HG03457 (cell line): Measurements from ENCODE around the gene CEP97.
"Not testable (repeated sequence)": the region's sequence is repeated elsewhere in the genome, so short reads cannot be mapped to it uniquely, and the experiment has no call there.

Source experiments
- ATAC-seq: cut with Tn5 transposase; IDR thresholded peaks from one replicate; pipeline ENCODE4 v1.9.1; 2021; ENCODE audit warnings: moderate number of reproducible peaks; ENCODE audit not compliant: unreplicated experiment

Gene CEP97

DNA sequence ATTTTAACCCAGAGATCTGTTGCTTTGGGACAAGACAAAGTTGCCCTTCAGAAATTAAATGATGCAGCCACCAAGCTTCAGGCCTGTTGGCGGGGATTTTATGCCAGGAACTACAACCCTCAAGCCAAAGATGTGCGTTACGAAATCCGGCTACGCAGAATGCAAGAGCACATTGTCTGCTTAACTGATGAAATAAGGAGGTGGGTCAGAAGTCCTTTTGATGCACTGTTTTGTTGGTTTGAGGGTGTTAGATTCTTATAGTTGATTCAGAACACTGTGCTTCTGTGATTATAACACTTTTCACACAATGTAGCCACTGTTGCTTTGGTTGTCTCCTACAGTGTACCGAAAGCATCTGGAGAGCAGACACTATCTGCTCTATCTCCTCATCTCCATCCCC lies 33.8 kb downstream of the CEP97 start:
- ATAC-seq: no peak

DNA sequence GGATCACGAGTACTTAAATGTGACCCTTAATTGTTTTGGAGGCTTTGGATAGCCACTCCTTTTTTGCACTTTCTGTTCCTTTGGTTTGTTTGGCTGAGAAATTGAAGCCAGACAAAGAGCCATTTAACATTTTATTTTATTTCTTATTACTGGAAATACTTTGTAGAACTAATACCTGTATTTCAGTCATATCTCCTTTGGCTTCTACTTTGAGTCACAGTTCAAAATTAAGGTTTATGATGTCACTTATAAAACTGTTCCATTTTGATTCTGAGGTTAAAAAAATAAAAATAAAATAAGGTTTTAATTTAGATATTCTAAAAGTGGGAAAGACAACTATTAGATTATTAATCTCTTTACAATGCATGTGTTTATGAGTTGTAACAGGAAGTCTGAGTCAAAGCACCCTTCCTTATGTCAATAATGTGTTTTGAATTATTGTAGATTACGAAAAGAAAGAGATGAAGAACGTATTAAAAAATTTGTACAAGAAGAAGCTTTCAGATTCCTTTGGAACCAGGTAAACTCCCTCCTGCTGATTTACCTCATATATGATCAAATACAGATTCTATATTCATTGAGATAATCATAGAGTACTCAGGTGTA lies 37.7 kb downstream of the CEP97 start:
- no peak for ATAC-seq

DNA sequence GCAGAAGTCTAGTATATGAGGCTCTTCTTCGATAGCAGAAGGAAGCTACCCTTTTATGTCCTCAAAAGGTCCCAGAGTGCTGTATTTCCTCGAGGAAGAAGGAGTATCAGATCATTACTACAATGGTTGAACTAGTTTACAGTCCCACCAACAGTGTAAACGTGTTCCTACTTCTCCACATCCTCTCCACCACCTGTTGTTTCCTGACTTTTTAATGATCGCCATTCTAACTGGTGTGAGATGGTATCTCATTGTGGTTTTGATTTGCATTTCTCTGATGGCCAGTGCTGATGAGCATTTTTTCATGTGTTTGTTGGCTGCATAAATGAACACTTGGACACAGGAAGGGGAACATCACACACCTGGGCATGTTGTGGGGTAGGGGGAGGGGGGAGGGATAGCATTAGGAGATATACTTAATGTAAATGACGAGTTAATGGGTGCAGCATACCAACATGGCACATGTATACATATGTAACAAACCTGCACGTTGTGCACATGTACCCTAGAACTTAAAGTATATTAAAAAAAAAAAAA lies 53.4 kb downstream of the CEP97 start:
- not testable (repeated sequence) for ATAC-seq

DNA sequence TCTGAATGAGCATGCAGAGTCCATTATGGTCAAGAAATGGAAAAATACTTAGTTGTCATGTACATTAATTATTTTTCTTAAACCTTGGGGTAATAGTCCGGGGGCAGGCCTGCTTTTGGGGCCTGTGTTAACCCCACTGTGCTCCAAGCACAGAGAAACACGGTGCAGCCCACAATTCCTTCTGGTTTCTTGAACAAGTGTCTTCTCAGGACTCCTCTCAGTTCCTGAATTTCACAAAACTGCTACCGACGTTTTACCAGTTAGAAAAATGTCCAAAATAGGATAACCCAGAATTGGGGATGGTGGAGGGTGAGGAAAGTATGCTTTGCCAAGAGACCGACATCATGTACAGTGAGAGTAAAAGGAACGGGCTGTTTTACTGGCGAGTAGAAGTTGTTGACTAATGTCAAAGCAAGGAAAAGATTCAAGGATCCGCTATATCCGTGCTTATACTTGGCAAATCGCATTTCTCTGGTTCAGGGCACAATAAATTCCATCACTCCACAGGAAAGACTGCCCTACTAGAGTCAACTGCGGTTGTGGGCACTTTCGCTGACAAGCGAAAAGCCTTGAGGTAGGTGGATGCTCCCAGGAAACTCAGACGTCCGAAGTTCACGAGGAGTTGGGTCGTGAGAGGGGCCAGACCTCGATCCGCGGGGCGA lies 54.1 kb downstream of the CEP97 start:
- ATAC-seq: no peak

DNA sequence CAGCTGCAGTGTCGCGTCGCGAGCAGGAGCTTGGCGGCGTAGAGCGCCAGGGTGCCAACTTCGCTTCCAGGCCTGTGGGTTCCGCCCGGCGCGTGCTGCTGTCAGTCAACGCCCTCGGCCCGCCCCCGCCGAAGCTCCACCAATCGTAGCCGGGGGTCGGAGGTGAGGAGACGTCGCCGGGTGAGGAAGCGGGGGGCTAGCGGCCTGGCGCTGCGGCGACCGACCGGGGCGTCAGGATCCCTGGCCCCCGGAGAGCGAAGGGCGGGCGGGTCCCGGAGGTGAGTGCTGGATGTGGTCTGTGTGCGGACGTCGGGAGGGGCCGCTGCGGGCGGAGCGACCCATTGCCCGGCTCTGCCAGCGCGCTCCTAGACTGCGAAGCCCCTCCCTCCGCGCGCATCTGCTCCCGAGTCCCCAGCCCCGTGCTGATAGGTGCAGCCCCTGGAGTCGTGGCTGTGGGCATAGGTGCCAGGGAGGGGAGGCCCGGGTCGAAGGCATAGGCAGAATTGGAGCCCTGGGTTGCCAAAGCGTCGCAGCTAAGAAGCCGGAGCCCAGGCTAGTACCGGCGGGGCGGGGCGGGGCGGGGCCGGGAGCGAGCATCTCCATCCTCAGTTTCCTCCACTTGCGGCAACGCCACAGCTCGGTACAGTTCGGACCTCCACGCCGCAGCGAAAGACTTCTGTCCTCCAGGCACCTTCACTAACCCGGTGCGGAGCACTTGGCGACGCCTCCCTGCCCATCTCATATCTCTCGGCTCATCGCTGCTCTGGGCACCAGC lies 54.8 kb downstream of the CEP97 start, which contains the start of gene NXPE3:
Gene NXPE3 (plus strand): TSS at position 165 of the 775 bp plus-strand sequence. CDS start 6,386 bp downstream, outside the sequence.
- peak; percentile 95 for ATAC-seq

DNA sequence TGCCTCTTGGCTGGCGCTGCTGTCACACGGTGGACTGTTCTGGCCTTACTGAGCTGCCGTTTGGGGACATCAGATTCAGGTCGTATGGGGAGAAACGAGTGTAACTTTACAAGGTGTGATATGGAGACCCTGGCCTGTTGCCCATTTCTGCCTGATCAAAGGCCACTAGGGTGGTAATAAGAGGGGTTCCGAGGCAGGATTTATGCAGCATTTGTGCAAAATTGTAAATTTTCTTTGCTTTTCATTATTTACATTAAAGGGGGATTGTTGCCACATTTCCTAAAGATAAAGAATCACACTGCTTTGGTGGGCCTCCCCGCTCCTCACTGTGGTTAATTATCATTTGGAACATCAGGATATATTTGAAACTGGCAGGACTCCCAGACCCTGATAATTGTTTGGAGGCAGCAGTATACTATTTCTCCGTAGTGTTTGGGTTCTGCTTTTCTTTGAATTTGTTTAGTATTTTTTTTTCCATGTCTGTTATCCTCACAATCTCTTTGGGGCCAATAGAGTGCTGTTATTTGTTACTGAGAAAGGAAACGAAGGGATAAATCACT lies 55.5 kb downstream of the CEP97 start:
- ATAC-seq: no peak

DNA sequence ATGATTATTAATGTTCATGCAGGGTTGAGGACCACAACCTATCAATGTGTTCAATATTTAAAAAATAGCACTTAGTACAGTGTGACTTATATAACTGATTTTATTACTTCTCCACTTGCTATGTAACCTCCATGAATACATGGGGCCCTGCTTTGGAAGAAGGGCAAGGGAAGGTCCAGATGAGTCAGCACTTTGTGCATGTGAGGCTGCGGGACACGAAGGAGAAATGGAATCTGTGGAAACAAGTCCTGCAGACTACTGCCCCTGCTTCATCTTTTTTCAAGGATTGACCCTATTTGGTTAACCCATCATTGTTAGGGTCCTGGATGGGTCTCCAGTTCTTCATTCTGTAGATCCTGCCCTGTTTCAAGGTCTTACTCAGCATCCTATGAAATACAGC lies 56.2 kb downstream of the CEP97 start:
- ATAC-seq: no peak

DNA sequence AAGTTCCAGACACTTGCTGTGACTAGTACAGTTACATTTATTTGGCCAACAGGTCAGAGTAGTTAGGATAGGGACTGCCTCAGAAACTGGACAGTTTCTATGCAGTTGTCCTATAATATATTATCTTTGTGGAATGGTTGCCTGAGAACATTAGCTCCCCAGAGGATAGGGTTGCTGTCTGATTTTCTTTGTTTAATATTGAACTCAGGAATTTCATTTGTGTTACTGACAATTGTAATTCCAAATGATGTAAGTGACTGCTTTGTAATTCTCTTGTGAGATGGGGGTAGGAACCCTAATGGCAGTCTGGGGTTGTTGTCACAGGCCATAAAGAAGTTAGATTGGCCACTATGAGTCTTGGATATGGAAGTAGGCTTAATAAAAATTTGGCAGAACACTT lies 56.8 kb downstream of the CEP97 start:
- no peak for ATAC-seq

DNA sequence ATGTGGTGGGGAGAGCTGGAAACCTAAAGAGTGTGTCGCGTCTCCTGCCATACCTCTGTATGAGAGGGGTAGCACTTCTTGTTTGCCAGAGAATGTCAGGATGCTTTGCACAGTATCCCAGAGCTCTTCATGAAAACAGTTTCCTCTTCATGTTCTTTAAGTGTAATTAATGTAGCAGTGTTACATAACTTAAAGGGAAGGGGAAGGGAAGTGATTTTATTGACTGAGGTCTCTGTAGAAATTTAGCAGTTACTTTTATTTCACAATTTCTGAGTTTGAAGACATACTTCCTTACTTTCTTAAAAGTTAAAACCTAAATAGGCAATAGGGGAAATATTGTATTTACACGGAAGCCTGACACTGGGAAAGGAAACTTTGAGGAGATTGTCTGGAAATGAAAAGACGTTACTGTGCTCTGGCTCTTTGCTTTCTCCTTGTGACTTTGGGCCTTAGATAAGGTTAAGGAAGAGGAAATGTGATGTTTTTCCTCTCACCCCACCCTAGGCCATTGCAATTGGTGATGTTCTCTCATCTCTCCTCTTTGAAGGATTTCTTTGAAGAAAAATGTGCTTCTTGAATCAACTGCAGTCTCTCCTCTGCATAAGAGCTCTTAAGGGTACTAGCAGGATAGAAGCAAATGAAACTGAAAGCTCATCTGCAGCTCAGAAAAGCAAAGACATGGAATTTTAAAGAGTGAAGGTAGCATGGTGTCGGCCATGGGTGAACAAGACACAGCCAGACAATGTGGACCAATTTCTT lies 60.6 kb downstream of the CEP97 start:
- no peak for ATAC-seq

DNA sequence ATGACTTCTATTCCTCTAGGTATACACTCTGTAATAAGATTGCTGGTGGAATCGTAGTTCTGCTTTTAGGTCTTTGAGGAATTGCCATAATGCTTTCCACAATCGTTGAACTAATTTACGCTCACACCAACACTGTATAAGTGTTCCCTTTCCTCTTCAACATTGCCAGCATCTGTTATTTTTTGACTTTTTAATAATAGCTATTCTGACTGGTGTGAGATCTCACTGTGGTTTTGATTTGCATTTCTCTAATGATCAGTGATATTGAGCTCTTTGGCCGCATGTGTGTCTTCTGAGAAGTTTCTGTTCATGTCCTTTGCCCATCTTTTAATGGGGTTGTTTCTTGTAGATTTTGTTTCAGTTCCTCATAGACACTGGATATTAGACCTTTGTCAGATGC lies 67.4 kb downstream of the CEP97 start:
- ATAC-seq: peak; percentile 94

DNA sequence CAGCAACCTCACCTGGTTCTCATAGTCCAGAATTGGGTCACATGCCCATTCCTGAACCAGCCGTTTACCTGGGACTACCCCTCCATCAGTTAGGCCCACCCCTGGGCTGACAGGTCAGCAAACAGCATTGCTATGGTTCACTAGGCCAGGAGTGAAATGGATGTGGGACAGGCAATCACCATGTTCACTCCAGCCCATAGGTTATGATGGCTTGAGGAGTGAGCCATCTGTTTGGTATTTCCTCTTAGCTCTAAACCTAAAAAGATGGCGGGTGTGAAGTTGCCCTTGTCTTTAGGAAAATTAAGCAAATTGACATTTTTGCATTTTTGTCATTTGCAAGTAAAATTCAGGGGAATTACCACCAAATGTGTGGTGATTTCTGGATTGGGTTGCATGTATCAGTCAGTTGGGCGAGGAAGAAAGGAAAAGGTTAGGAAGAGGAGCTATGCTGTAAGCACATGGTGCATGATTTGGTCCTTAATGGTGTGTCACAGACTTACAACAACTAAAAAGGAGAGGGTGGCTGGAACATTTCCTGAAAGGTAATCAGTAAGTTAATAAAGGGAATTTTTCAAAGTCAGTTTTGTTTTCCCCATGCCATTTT lies 71.8 kb downstream of the CEP97 start:
- no peak for ATAC-seq

DNA sequence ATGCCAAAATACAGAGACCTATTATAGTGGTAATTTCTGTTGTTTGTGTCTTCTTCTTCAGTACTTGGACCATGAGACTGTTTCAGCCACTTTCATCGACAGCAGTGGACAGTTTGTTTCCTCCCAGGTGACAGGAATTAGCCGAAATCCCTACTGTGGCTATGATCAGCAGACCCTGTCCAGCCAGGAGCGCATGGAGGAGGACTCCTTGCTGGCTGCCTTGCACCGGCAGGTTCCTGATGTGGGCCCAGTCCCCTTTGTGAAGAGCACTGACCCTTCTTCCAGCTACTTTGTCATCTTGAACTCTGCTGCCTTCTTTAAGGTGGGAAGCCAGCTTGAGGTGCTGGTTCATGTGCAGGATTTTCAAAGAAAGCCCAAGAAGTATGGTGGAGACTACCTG lies 76.8 kb downstream of the CEP97 start:
- ATAC-seq: no peak

DNA sequence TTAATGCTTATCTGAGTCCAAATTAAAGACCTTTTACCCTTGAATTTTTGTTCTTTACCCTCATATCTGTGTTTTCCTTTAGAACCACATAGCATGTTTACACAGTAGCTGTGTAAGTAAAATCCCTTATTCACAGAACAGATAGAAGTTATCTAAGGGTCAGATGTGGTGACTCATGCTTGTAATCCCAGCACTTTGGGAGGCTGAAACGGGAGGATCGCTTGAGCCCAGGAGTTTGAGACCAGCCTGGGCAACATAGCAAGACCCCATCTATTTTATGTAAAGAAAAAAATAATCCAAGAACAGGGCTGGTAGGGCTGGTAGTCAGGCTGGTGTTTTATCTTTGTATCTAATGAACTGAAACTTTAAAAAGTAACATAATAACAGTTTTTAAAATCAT lies 77.8 kb downstream of the CEP97 start:
- no peak for ATAC-seq

DNA sequence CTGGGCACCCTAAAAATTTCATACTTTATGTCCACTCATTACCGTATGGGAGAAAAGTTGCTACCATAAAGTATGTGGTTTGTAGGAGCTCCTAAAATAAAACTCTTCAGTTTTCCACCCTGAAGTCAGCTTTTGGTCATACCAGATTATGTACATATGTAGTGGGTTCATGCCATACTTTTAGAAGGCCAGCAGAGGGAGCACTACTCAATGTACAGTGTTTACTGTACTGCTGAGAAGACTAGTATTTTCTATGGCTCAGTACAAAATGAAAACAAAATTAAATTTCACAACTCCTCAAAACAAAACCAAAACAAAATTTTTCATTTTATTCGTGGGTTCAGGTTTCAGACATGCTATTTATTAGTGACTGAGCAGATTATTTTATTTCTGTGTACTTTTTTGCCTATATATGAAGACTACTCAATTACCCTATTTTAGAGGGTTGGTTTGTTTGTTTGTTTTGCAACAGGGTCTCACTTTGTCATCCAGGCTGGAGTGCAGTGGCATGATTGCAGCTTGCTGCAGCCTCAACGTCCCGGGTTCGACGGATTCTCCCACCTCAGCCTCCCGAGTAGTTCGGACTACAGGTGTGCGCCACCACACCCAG lies 78.9 kb downstream of the CEP97 start:
- ATAC-seq: peak; percentile 87

DNA sequence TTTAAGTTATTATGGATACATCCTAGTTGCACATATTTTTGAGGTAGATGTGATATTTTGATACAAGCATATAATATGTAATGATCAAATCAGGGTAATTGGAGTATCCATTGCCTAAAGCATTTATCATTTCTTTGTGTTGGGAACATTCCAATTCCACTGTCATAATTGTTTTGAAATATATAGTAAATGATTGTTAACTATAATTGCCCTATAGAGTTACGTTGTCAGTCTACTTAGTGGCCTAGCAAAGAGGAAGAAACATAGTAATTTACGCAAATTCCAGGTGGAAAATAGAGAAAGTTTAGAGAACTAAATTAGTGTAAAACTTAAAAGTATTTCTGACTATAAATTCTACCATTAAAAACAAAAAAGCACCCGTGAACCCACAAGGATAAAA lies 79.5 kb downstream of the CEP97 start:
- ATAC-seq: no peak

DNA sequence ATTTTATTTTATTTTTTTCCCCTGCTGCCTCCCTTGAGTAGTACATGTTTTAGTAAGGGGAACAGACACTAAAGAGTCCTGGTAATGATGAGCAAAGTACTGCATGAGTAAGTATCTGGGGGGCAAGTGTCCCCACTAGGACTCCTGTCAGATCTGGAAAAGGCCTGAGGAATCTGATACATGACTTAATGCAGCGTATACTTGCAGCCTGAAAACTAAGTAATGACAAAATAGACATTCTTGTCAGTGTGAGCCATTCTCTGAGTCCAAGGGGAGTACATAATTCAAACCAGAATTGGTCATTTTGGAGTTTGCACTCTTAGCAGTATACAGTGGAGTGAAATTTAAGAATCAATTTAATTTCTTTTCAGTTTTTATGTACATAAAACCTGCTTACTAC lies 82.1 kb downstream of the CEP97 start:
- ATAC-seq: no peak

DNA sequence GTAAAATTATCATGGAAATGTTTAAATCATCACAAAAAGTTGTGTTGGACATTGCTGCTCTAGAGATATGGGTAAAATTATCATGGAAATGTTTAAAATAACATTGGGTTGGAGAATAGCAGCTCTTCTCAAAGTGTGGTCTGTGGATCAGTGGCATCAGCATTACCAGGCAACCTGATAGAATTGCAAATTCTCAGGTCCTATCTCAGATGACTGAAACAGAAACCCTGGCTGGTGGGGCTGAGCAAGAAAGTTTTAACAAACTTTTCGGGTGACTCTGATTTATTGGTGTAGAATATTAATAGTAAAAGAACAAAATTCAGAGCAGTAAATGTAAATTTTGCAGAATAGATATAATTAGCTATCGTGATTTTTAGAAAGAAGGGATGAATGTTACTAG lies 83.5 kb downstream of the CEP97 start:
- no peak for ATAC-seq

DNA sequence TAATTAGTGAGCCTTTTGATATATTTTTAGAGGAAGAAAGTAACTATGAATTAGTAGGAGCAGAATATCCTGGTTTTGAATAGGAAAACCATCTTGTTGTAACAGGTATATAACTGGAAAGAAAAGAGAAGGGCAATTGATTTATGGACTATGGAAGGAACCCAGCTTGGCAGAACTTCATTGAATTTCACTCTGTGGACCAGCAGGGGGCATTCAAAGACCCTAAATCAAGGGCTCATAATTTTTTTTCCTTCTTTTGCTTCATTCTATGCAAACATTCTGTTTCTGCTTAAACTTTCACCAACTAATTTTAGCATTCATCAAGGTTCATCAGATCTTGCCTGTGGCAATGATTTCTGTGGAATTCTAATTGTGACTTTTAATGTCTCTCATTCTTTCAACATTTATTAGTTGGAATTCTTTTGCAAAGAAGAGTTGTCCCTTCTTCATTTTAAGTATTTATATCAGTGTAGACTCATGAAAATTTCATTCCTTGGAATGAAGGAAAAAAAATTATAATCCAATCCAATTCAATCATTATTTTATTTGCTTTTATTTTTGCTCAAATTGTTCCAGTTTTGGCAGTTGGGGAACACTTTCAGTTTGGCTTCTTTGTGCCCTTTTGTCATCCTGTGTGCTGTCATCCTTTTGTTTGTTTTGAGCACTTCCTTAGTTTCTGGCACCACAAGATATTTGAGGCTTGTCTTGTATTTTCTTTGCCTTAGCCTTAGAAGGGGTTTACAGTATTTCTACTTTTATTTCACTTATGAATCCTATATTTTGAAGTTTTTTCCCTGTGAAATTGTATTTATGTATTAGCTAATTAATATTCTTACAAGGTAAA lies 85.0 kb downstream of the CEP97 start:
- no peak for ATAC-seq

DNA sequence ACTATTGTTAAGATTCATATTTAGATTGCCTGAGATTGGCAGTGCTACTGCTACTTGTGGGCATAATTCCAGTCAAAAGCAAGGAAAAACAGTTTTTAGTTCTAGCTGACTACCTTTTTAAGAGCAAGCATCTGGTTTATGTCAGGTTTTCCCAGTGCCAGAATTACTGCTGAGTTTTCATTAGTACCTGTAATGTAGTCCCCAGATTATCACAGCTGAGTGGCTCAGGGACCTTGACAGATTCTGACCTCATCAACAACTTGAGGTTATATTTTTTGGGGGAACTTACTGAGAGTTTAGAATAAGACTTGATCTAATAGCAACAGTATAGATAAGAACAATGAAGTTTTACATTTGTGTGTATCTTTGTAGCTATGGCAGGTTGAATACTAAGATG lies 85.6 kb downstream of the CEP97 start:
- no peak for ATAC-seq
